Measurements from ENCODE around the gene OBP2A. TPM values are rescaled to one million over a fixed set of nuclear protein-coding genes. Genes with fewer than 3 reads are reported as not detected.
A peak's percentile ranks its signal among the peaks of the same experiment; 100 is the strongest.

The OBP2A gene
- total RNA-seq, 1 experiment from 2014 or later, result not detected

GRCh38 chr9:135563039-135563476, 17.1 kb downstream of the OBP2A start:
- in situ Hi-C loops (cut with HindIII; ENCODE audit: low pct_unique_long_range_greater_than_20kb, low sequenced_read_pairs), result no loop called here
- no peak for DNase-seq (ENCODE audit: low read depth, low spot score)

- in situ Hi-C loops (cut with HindIII; ENCODE audit: low pct_unique_long_range_greater_than_20kb, low sequenced_read_pairs), result no loop called here
- no peak for DNase-seq (ENCODE audit: low read depth, low spot score)
These were observed 17.9 kb downstream of the OBP2A start for GRCh38 chr9:135563858-135564257.

- no peak for DNase-seq (ENCODE audit: low read depth, low spot score)
- in situ Hi-C loops (cut with HindIII; ENCODE audit: low pct_unique_long_range_greater_than_20kb, low sequenced_read_pairs), result no loop called here
These were observed 19.3 kb downstream of the OBP2A start for GRCh38 chr9:135565141-135565628.

- DNase-seq (ENCODE audit: low read depth, low spot score), result peak; percentile 46
- in situ Hi-C loops (cut with HindIII; ENCODE audit: low pct_unique_long_range_greater_than_20kb, low sequenced_read_pairs), result no loop called here
These were observed 19.7 kb downstream of the OBP2A start for GRCh38 chr9:135565636-135566035.

- DNase-seq (ENCODE audit: low read depth, low spot score), result no peak
- in situ Hi-C loops (cut with HindIII; ENCODE audit: low pct_unique_long_range_greater_than_20kb, low sequenced_read_pairs), result no loop called here
These were observed 20.6 kb downstream of the OBP2A start for GRCh38 chr9:135566552-135566951.

GRCh38 chr9:135567311-135567710, 21.4 kb downstream of the OBP2A start:
- in situ Hi-C loops (cut with HindIII; ENCODE audit: low pct_unique_long_range_greater_than_20kb, low sequenced_read_pairs), result no loop called here
- no peak for DNase-seq (ENCODE audit: low read depth, low spot score)

GRCh38 chr9:135568026-135568425, 22.1 kb downstream of the OBP2A start:
- in situ Hi-C loops (cut with HindIII; ENCODE audit: low pct_unique_long_range_greater_than_20kb, low sequenced_read_pairs), result no loop called here
- no peak for DNase-seq (ENCODE audit: low read depth, low spot score)

- DNase-seq (ENCODE audit: low read depth, low spot score), result no peak
- in situ Hi-C loops (cut with HindIII; ENCODE audit: low pct_unique_long_range_greater_than_20kb, low sequenced_read_pairs), result no loop called here
These were observed 24.5 kb downstream of the OBP2A start for GRCh38 chr9:135570456-135570855.

- in situ Hi-C loops (cut with HindIII; ENCODE audit: low pct_unique_long_range_greater_than_20kb, low sequenced_read_pairs), result no loop called here
These were observed 26.3 kb downstream of the OBP2A start for GRCh38 chr9:135572233-135572632.

GRCh38 chr9:135573124-135573523, 27.2 kb downstream of the OBP2A start:
- in situ Hi-C loops (cut with HindIII; ENCODE audit: low pct_unique_long_range_greater_than_20kb, low sequenced_read_pairs), result no loop called here
- no peak for DNase-seq (ENCODE audit: low read depth, low spot score)

More at GRCh38 chr9:135572233-135572632, 26.3 kb downstream of the OBP2A start:
- DNase-seq (ENCODE audit: low read depth, low spot score), result no peak

GRCh38 chr9:135574331-135574730, 28.4 kb downstream of the OBP2A start:
- in situ Hi-C loops (cut with HindIII; ENCODE audit: low pct_unique_long_range_greater_than_20kb, low sequenced_read_pairs), result no loop called here
- peak; percentile 76 for DNase-seq (ENCODE audit: low read depth, low spot score)

- in situ Hi-C loops (cut with HindIII; ENCODE audit: low pct_unique_long_range_greater_than_20kb, low sequenced_read_pairs), result no loop called here
- no peak for DNase-seq (ENCODE audit: low read depth, low spot score)
These were observed 29.0 kb downstream of the OBP2A start for GRCh38 chr9:135574943-135575342.

- in situ Hi-C loops (cut with HindIII; ENCODE audit: low pct_unique_long_range_greater_than_20kb, low sequenced_read_pairs), result no loop called here
- no peak for DNase-seq (ENCODE audit: low read depth, low spot score)
These were observed 30.2 kb downstream of the OBP2A start for GRCh38 chr9:135575995-135576631.

GRCh38 chr9:135577256-135577655, 31.3 kb downstream of the OBP2A start:
- in situ Hi-C loops (cut with HindIII; ENCODE audit: low pct_unique_long_range_greater_than_20kb, low sequenced_read_pairs), result no loop called here
- DNase-seq (ENCODE audit: low read depth, low spot score), result no peak

- no peak for DNase-seq (ENCODE audit: low read depth, low spot score)
- in situ Hi-C loops (cut with HindIII; ENCODE audit: low pct_unique_long_range_greater_than_20kb, low sequenced_read_pairs), result no loop called here
These were observed 33.4 kb downstream of the OBP2A start for GRCh38 chr9:135579356-135579755.

GRCh38 chr9:135579889-135580660, 34.1 kb downstream of the OBP2A start:
- in situ Hi-C loops (cut with HindIII; ENCODE audit: low pct_unique_long_range_greater_than_20kb, low sequenced_read_pairs), result no loop called here
- DNase-seq (ENCODE audit: low read depth, low spot score), result no peak

- in situ Hi-C loops (cut with HindIII; ENCODE audit: low pct_unique_long_range_greater_than_20kb, low sequenced_read_pairs), result no loop called here
- no peak for DNase-seq (ENCODE audit: low read depth, low spot score)
These were observed 34.9 kb downstream of the OBP2A start for GRCh38 chr9:135580664-135581380.

- no peak for DNase-seq (ENCODE audit: low read depth, low spot score)
- in situ Hi-C loops (cut with HindIII; ENCODE audit: low pct_unique_long_range_greater_than_20kb, low sequenced_read_pairs), result no loop called here
These were observed 35.9 kb downstream of the OBP2A start for GRCh38 chr9:135581636-135582426.
